ENCODE data around the gene PLCG2.

PLCG2 gene

GRCh38 chr16:81806696-81807095 lies 27.6 kb downstream of the PLCG2 start:
- TF ChIP-seq OSR1 (CRISPR knock-in tag; IDR thresholded peaks at IDR 0.05) = no peak
- TF ChIP-seq RARB (CRISPR knock-in tag; IDR thresholded peaks at IDR 0.05) = no peak
- TF ChIP-seq ZFP30 (CRISPR knock-in tag; IDR thresholded peaks at IDR 0.05) = no peak
- TF ChIP-seq CREB5 (CRISPR knock-in tag; IDR thresholded peaks at IDR 0.05; ENCODE audit: low read depth) = no peak
- TF ChIP-seq CSDC2 (CRISPR knock-in tag; IDR thresholded peaks at IDR 0.05) = no peak
- no peak for TF ChIP-seq ARNTL (CRISPR knock-in tag; IDR thresholded peaks at IDR 0.05; ENCODE audit: borderline replicate concordance, low read depth)
- TF ChIP-seq ZC3H10 (CRISPR knock-in tag; IDR thresholded peaks at IDR 0.05) = no peak
- no peak for TF ChIP-seq ISL1 (CRISPR knock-in tag; IDR thresholded peaks at IDR 0.05)
- TF ChIP-seq CSRNP3 (CRISPR knock-in tag; IDR thresholded peaks at IDR 0.05) = no peak
- no peak for ATAC-seq

- no peak for ATAC-seq
- no peak for TF ChIP-seq CSRNP3 (CRISPR knock-in tag; IDR thresholded peaks at IDR 0.05)
- no peak for TF ChIP-seq ZFP30 (CRISPR knock-in tag; IDR thresholded peaks at IDR 0.05)
- TF ChIP-seq ISL1 (CRISPR knock-in tag; IDR thresholded peaks at IDR 0.05) = no peak
- TF ChIP-seq PATZ1 (CRISPR knock-in tag; IDR thresholded peaks at IDR 0.05; ENCODE audit: borderline replicate concordance) = no peak
- no peak for TF ChIP-seq CSDC2 (CRISPR knock-in tag; IDR thresholded peaks at IDR 0.05)
- TF ChIP-seq ESRRG (CRISPR knock-in tag; IDR thresholded peaks at IDR 0.05) = no peak
- no peak for TF ChIP-seq ZNF565 (CRISPR knock-in tag; conservative IDR thresholded peaks at IDR 0.05; ENCODE audit: low read depth)
- no peak for TF ChIP-seq ARNTL (CRISPR knock-in tag; IDR thresholded peaks at IDR 0.05; ENCODE audit: borderline replicate concordance, low read depth)
- no peak for TF ChIP-seq SNAI2 (CRISPR knock-in tag; IDR thresholded peaks at IDR 0.05)
These were observed 28.8 kb downstream of the PLCG2 start for GRCh38 chr16:81807767-81808358.

GRCh38 chr16:81808933-81809480 lies 29.9 kb downstream of the PLCG2 start:
- ATAC-seq = no peak
- TF ChIP-seq OSR1 (CRISPR knock-in tag; IDR thresholded peaks at IDR 0.05) (no peak), TSHZ2 (CRISPR knock-in tag; IDR thresholded peaks at IDR 0.05) (no peak), CREB5 (CRISPR knock-in tag; IDR thresholded peaks at IDR 0.05; ENCODE audit: low read depth) (no peak), ZFP3 (CRISPR knock-in tag; IDR thresholded peaks at IDR 0.05) (no peak)

- ATAC-seq = no peak
- no peak for TF ChIP-seq RARB (CRISPR knock-in tag; IDR thresholded peaks at IDR 0.05)
- TF ChIP-seq SNAI2 (CRISPR knock-in tag; IDR thresholded peaks at IDR 0.05) = no peak
- TF ChIP-seq PPARA (CRISPR knock-in tag; IDR thresholded peaks at IDR 0.05; ENCODE audit: borderline replicate concordance) = no peak
- TF ChIP-seq ZFP30 (CRISPR knock-in tag; IDR thresholded peaks at IDR 0.05) = no peak
- no peak for TF ChIP-seq CSRNP3 (CRISPR knock-in tag; IDR thresholded peaks at IDR 0.05)
- TF ChIP-seq ARNTL (CRISPR knock-in tag; IDR thresholded peaks at IDR 0.05; ENCODE audit: borderline replicate concordance, low read depth) = no peak
- TF ChIP-seq TSHZ2 (CRISPR knock-in tag; IDR thresholded peaks at IDR 0.05) = no peak
- no peak for TF ChIP-seq GLIS3 (CRISPR knock-in tag; IDR thresholded peaks at IDR 0.05)
These were observed 30.5 kb downstream of the PLCG2 start for GRCh38 chr16:81809567-81809966.
